ENCODE results near the gene ZNF678.

The ZNF678 gene

GRCh38 chr1:227563324-227564201 lies at the start of gene ZNF678:
TSS of gene ZNF678 (plus strand) at chr1:227563556. CDS start at chr1:227650992, 87,436 bp downstream.
- peak; percentile 18 to 95 (median 82) for DNase-seq

- no peak for DNase-seq
Measured at GRCh38 chr1:227518876-227519275, 44.5 kb upstream of the ZNF678 start.

GRCh38 chr1:227521782-227522181 lies 41.6 kb upstream of the ZNF678 start:
- no peak for DNase-seq

- DNase-seq, result no peak
Measured at GRCh38 chr1:227526524-227526923, 36.8 kb upstream of the ZNF678 start.

GRCh38 chr1:227532019-227532619 lies 31.2 kb upstream of the ZNF678 start:
- DNase-seq, result no peak

GRCh38 chr1:227540170-227541098 lies 22.9 kb upstream of the ZNF678 start:
- no peak for DNase-seq

- DNase-seq, result no peak
Measured at GRCh38 chr1:227541129-227541528, 22.2 kb upstream of the ZNF678 start.

- DNase-seq, result peak in 3 of 51 donors; percentile 57 to 73 (median 58)
Measured at GRCh38 chr1:227541796-227542152, 21.6 kb upstream of the ZNF678 start.

- peak in 50 of 51 donors; percentile 25 to 90 (median 74) for DNase-seq
Measured at GRCh38 chr1:227542153-227543120, 20.9 kb upstream of the ZNF678 start.

- DNase-seq, result no peak
Measured at GRCh38 chr1:227543283-227544066, 19.9 kb upstream of the ZNF678 start.

- no peak for DNase-seq
Measured at GRCh38 chr1:227544067-227545050, 19.0 kb upstream of the ZNF678 start.

- no peak for DNase-seq
Measured at GRCh38 chr1:227545361-227545760, 18.0 kb upstream of the ZNF678 start.

GRCh38 chr1:227546059-227546458 lies 17.3 kb upstream of the ZNF678 start:
- DNase-seq, result no peak

GRCh38 chr1:227546598-227547309 lies 16.6 kb upstream of the ZNF678 start:
- DNase-seq, result no peak

- DNase-seq, result no peak
Measured at GRCh38 chr1:227547310-227548118, 15.8 kb upstream of the ZNF678 start.

- DNase-seq, result no peak
Measured at GRCh38 chr1:227548119-227548397, 15.3 kb upstream of the ZNF678 start.

- no peak for DNase-seq
Measured at GRCh38 chr1:227548448-227548847, 14.9 kb upstream of the ZNF678 start.
